Calu3 (cell line): ENCODE results near the gene MOGAT3. TPM values are rescaled to one million over a fixed set of nuclear protein-coding genes. Genes with fewer than 3 reads are reported as not detected.

ENCODE experiments used
- BruUV-seq: library from RNA; stranded (reverse); fragments of 400-500 nt; replicated peaks from 2 replicates; lab custom pipeline; 2021; lab: Mats Ljungman, UMichigan
- CTCF ChIA-PET: fragments of 300-600 bp; sonication (Branson Sonifier 250); formaldehyde crosslinking; loops from one replicate; lab custom pipeline; 2022; ENCODE audit warnings: antibody characterized with exemption; lab: Charles Lee
- DNase-seq: peaks from one replicate; pipeline ENCODE4 v3.0.0; 2022
- H3K27ac Mint-ChIP-seq: one replicate; pipeline ENCODE4 v1.8.0; 2022; ENCODE audit warnings: mixed read lengths; ENCODE audit not compliant: unreplicated experiment
- H3K27me3 Mint-ChIP-seq: one replicate; pipeline ENCODE4 v1.8.0; 2022; ENCODE audit warnings: mixed read lengths; ENCODE audit not compliant: unreplicated experiment
- H3K36me3 Mint-ChIP-seq: one replicate; pipeline ENCODE4 v1.8.0; 2022; ENCODE audit warnings: mild to moderate bottlenecking, moderate library complexity, mixed read lengths; ENCODE audit not compliant: insufficient read depth, unreplicated experiment
- H3K4me1 Mint-ChIP-seq: one replicate; pipeline ENCODE4 v1.8.0; 2022; ENCODE audit warnings: mild to moderate bottlenecking, low read depth, mixed read lengths; ENCODE audit not compliant: unreplicated experiment
- H3K4me3 Mint-ChIP-seq: one replicate; pipeline ENCODE4 v1.8.0; 2022; ENCODE audit warnings: mild to moderate bottlenecking, low read depth, moderate library complexity, mixed read lengths; ENCODE audit not compliant: unreplicated experiment
- H3K9me3 Mint-ChIP-seq: one replicate; pipeline ENCODE4 v1.8.0; 2022; ENCODE audit warnings: low read depth, mixed read lengths; ENCODE audit not compliant: unreplicated experiment
- CTCF ChIP-seq: fragments of 200-600 bp; IDR thresholded peaks from one replicate; pipeline ENCODE4 v1.8.0; 2022; ENCODE audit warnings: antibody characterized with exemption; ENCODE audit not compliant: unreplicated experiment
- intact Hi-C: fragments of 100-400 bp; cut with micrococcal nuclease; formaldehyde crosslinking; loops from one replicate; pipeline ENCODE4 v1.10.0; 2022; ENCODE audit not compliant: unreplicated experiment
- total RNA-seq: library from RNA; stranded (reverse); gene quantifications from 2 replicates; pipeline ENCODE4 v1.2.3, GENCODE V29; 2022

Gene MOGAT3
- total RNA-seq, 1 experiment from 2014 or later, result not detected

DNA sequence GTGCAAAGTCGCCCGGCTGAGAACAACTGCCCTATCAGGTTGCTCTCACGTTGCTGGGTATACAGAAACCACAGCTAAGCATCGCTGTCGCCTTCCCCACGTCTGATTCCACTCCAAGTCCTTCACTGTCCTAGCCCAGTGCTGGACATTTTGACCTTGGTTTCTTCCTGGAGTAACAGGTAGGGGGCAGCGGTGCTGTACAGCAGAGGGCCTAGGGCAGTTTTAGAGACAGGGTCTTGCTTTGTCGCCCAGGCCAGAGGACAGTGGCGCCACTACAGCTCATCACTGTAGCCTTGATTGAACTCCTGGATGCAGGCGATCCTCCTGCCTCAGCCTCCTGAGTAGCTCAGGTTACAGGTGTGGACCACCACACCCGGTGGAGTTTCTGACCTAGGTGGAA, 34.2 kb upstream of the MOGAT3 start:
- TF ChIP-seq CTCF, result no peak
- CTCF ChIA-PET, result interaction anchor here (0.5 to 0.6 kb wide), 2 partner anchors 52 to 91 kb away, joined by 4 read pairs; no protein-coding TSS in a partner anchor
- BruUV-seq, result no TSS peak
- Mint-ChIP-seq H3K4me3 (no peak overlapping the region), H3K9me3 (no peaks in the 10 kb centered on the region), H3K27ac (no peak overlapping the region), H3K4me1 (peaks cover 9% of the 10 kb centered on the region), H3K27me3 (no peaks in the 10 kb centered on the region), H3K36me3 (peaks cover 28% of the 10 kb centered on the region)
- intact Hi-C loops, result no loop called here
- no peak for DNase-seq

GRCh38 chr7:101234636-101235035, 33.8 kb upstream of the MOGAT3 start:
- no peaks in the 10 kb centered on the region for H3K9me3 Mint-ChIP-seq
- DNase-seq, result no peak
- no TSS peak for BruUV-seq
- CTCF ChIA-PET, result interaction anchor here (0.5 to 0.6 kb wide), 2 partner anchors 51 to 90 kb away, joined by 4 read pairs; no protein-coding TSS in a partner anchor
- peaks cover 28% of the 10 kb centered on the region for H3K36me3 Mint-ChIP-seq
- no peak overlapping the region for H3K4me3 Mint-ChIP-seq
- no peak overlapping the region for H3K27ac Mint-ChIP-seq
- H3K4me1 Mint-ChIP-seq, result peaks cover 9% of the 10 kb centered on the region
- no peak for TF ChIP-seq CTCF
- intact Hi-C loops, result no loop called here
- no peaks in the 10 kb centered on the region for H3K27me3 Mint-ChIP-seq

GRCh38 chr7:101233907-101234547, 33.2 kb upstream of the MOGAT3 start:
- Mint-ChIP-seq H3K4me1 (peaks cover 9% of the 10 kb centered on the region), H3K27me3 (no peaks in the 10 kb centered on the region), H3K27ac (no peak overlapping the region), H3K9me3 (no peaks in the 10 kb centered on the region), H3K4me3 (no peak overlapping the region), H3K36me3 (peaks cover 31% of the 10 kb centered on the region)
- TF ChIP-seq CTCF, result no peak
- intact Hi-C loops, result no loop called here
- no peak for DNase-seq
- BruUV-seq, result no TSS peak
- CTCF ChIA-PET, result no interaction called here

DNA sequence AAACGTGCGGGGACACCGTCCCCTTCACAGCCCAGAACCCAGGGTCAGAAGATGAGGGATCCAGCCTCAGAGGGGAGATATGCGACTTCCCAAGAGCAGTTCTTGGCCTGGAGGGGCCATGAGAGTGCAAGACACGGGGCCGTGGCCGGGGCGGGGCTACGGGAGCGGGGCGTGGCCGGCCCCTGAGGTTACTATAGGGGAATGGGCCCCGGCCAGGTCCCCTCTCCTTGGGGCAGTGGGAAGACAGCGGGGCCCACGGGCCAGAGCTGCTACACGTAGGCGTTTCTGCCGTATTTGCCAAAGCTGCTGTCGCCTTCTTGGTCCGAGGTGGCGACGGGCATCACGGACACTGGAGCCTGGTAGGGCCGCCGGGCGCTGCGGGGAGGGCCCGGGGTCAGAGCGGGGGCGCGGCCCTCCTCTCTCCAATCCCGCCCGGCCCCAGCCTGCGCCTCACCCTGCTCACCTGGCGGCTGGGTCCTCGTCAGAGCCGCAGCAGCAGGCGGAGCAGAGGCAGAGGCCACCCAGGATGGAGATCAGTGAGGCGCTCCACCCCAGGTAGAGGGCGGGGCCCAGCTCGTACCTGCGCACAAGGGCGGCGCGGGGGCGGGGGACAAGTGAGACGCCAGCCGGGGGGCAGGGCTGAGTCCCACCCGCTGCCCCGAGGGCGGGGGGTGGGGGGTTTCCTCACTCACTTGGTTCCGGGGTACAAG, 31.5 kb upstream of the MOGAT3 start:
- DNase-seq, result peak; percentile 73
- Mint-ChIP-seq H3K27me3 (no peaks in the 10 kb centered on the region), H3K36me3 (peaks cover 34% of the 10 kb centered on the region), H3K4me1 (peaks cover 9% of the 10 kb centered on the region), H3K4me3 (peak overlapping the region; percentile 65), H3K9me3 (no peaks in the 10 kb centered on the region), H3K27ac (no peak overlapping the region)
- no TSS peak for BruUV-seq
- CTCF ChIA-PET, result interaction anchor here (1.4 kb wide), 1 partner anchor 14 kb away, joined by 5 read pairs; the partner anchor contains the start of gene ZNHIT1
- no peak for TF ChIP-seq CTCF
- intact Hi-C loops, result no loop called here
